Loucy (cell line): Measurements from ENCODE around the gene INO80B.

Experiments used
- CTCF ChIP-seq: fragments of 200-600 bp; sonication (generic); conservative IDR thresholded peaks from 2 replicates; pipeline ENCODE4 v1.5.1; 2014; ENCODE audit warnings: mild to moderate bottlenecking, antibody characterized with exemption, low read length
- EZH2phosphoT487 ChIP-seq: fragments of 200-600 bp; IDR thresholded peaks from 2 replicates; pipeline ENCODE4 v1.6.1; 2018; ENCODE audit warnings: antibody characterized with exemption, mild to moderate bottlenecking, moderate library complexity, borderline replicate concordance

- TF ChIP-seq CTCF: no peak
- TF ChIP-seq EZH2phosphoT487: no peak
Measured at GRCh38 chr2:74481961-74482800, 27.3 kb downstream of the INO80B start.
